C4-2B (cell line): ENCODE results near the gene IGLON5.

Source experiments
- ZFX ChIP-seq: fragments of 450-650 bp; IDR thresholded peaks from 2 replicates; pipeline ENCODE4 v1.6.1; 2017
- TF ChIP-seq, protein P1 (sequence below): fragments of 450-650 bp; conservative IDR thresholded peaks from 2 replicates; pipeline ENCODE4 v1.5.1; 2017; ENCODE audit warnings: mild to moderate bottlenecking

GRCh38 chr19:51337861-51338562 is 26.6 kb downstream of the IGLON5 start:
- TF ChIP-seq ZFX: no peak
- TF ChIP-seq, protein P1, sequence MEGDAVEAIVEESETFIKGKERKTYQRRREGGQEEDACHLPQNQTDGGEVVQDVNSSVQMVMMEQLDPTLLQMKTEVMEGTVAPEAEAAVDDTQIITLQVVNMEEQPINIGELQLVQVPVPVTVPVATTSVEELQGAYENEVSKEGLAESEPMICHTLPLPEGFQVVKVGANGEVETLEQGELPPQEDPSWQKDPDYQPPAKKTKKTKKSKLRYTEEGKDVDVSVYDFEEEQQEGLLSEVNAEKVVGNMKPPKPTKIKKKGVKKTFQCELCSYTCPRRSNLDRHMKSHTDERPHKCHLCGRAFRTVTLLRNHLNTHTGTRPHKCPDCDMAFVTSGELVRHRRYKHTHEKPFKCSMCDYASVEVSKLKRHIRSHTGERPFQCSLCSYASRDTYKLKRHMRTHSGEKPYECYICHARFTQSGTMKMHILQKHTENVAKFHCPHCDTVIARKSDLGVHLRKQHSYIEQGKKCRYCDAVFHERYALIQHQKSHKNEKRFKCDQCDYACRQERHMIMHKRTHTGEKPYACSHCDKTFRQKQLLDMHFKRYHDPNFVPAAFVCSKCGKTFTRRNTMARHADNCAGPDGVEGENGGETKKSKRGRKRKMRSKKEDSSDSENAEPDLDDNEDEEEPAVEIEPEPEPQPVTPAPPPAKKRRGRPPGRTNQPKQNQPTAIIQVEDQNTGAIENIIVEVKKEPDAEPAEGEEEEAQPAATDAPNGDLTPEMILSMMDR: no peak
